ENCODE measurements around the gene IMPA2.

- no peak for TF ChIP-seq CTCF (IDR thresholded peaks at IDR 0.05)
- no peak for TF ChIP-seq POLR2A (IDR thresholded peaks at IDR 0.05)
Measured at GRCh38 chr18:12031846-12032245, 50.5 kb downstream of the IMPA2 start.

Measured in lower leg skin (tissue), 3 donors.